H1 (cell line): ENCODE data around the gene VCP. TPM values are rescaled to one million over a fixed set of nuclear protein-coding genes. Genes with fewer than 3 reads are reported as not detected.

Source experiments
- polyA plus RNA-seq, 7 experiments: library from polyadenylated mRNA; depleted of rRNA in 3 of 7; stranded (reverse) in 5 of 7; unstranded in 2 of 7; fragments of >200 nt in 5 of 7; fragments of 200-250 nt in 2 of 7; gene quantifications; 1 replicate in 5 of 7; 2 replicates in 1 of 7; 4 replicates in 1 of 7; pipeline versions ENCODE4 v1.2.1 to v1.2.3, GENCODE V29; 2011 to 2013; ENCODE audit warnings: missing spikeins in 2 of 7, mixed read lengths in 2 of 7
- total RNA-seq: library from RNA; stranded (reverse); fragmentation: NEBNext Ultra II Directional; extraction: Animal tissue kit (Norgen Biotek cat#: 25700); gene quantifications from 2 replicates; pipeline ENCODE4 v1.2.1, GENCODE V29; 2021
- TF ChIP-seq, protein P1 (sequence below), 3 experiments: IDR thresholded peaks; 1 replicate in 2 of 3; 2 replicates in 1 of 3; pipeline versions ENCODE4 v1.5.1 to v1.6.1; 2011; ENCODE audit warnings: low read length in 3 of 3, mild to moderate bottlenecking in 3 of 3, inconsistent platforms in 2 of 3, low read depth in 1 of 3, moderate library complexity in 1 of 3; ENCODE audit not compliant: insufficient read depth in 1 of 3; ENCODE audit errors: control extremely low read depth in 1 of 3

Gene VCP
- total and polyA plus RNA-seq, 2 of the 8 experiments (the other 6 are each of a cell fraction or from before 2014, with no cell fraction given) = 173 to 375 TPM

DNA sequence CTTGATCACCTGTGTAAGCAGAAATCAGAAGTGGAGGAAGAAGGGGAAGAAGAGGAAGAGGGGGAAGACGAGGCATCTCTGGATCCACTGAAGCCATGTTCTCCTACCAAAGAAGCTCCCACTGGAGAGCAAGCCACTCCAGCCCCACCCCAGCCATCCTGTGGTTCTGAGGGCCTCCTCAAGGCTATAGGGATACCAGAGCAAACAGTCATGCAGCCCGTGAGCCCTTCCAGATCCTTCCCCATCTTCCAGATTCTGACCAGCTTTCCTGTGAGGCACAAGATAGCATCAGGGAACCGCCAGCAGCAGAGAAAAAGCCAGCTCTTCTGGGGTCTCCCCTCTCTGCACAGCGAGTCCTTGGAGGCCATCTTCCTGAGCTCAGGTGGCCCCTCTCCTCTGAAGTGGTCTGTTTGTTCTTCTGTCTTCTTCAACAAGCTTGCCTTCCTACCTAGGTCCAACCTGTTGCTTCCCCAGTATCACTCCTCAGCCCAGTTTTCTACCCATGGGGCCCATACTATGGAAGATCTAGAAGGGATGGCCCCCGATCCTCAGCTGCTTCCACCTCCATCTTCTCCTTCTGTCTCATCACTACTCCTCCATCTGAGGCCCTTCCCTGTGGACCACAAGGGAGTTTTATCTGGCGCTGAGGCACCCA is 29.4 kb downstream of the VCP start (continued):
- TF ChIP-seq, protein P1, sequence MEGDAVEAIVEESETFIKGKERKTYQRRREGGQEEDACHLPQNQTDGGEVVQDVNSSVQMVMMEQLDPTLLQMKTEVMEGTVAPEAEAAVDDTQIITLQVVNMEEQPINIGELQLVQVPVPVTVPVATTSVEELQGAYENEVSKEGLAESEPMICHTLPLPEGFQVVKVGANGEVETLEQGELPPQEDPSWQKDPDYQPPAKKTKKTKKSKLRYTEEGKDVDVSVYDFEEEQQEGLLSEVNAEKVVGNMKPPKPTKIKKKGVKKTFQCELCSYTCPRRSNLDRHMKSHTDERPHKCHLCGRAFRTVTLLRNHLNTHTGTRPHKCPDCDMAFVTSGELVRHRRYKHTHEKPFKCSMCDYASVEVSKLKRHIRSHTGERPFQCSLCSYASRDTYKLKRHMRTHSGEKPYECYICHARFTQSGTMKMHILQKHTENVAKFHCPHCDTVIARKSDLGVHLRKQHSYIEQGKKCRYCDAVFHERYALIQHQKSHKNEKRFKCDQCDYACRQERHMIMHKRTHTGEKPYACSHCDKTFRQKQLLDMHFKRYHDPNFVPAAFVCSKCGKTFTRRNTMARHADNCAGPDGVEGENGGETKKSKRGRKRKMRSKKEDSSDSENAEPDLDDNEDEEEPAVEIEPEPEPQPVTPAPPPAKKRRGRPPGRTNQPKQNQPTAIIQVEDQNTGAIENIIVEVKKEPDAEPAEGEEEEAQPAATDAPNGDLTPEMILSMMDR (IDR thresholded peaks at IDR 0.05; ENCODE audit: control extremely low read depth in 1 of 3, insufficient read depth in 1 of 3, low read depth in 1 of 3, low read length in 3 of 3) = no peak
- TF ChIP-seq, all 59 proteins: peak for 0
